Fibroblast of pulmonary artery (primary cell): Measurements from ENCODE around the gene PIEZO1.

ENCODE experiments used
- DNase-seq: peaks from one replicate; pipeline ENCODE4 v3.0.0-alpha.2; 2010; ENCODE audit warnings: low read depth
- H3K4me3 ChIP-seq: replicated peaks from 2 replicates; pipeline ENCODE4 v1.5.1; 2011; ENCODE audit warnings: low read depth, mild to moderate bottlenecking, control low read depth, low read length, moderate library complexity
- CTCF ChIP-seq: IDR thresholded peaks from 2 replicates; pipeline ENCODE4 v1.5.1; 2011; ENCODE audit warnings: mild to moderate bottlenecking, control low read depth, low read length, inconsistent platforms; ENCODE audit errors: missing control alignments

The PIEZO1 gene

GRCh38 chr16:88761830-88762229, 23.2 kb downstream of the PIEZO1 start:
- no peak for DNase-seq
- no peak for TF ChIP-seq CTCF
- H3K4me3 ChIP-seq: no peak overlapping the region

GRCh38 chr16:88761143-88761534, 23.9 kb downstream of the PIEZO1 start:
- no peak overlapping the region for H3K4me3 ChIP-seq
- TF ChIP-seq CTCF: no peak
- DNase-seq: no peak

- no peak for DNase-seq
- TF ChIP-seq CTCF: no peak
- no peak overlapping the region for H3K4me3 ChIP-seq
Observed at GRCh38 chr16:88760424-88761142, 24.4 kb downstream of the PIEZO1 start.

- DNase-seq: no peak
- TF ChIP-seq CTCF: no peak
- no peak overlapping the region for H3K4me3 ChIP-seq
Observed at GRCh38 chr16:88759976-88760350, 25.1 kb downstream of the PIEZO1 start.

- no peak overlapping the region for H3K4me3 ChIP-seq
- DNase-seq: peak; percentile 30
Observed at GRCh38 chr16:88759245-88759975, 25.6 kb downstream of the PIEZO1 start.

GRCh38 chr16:88758944-88759244, 26.1 kb downstream of the PIEZO1 start:
- TF ChIP-seq CTCF: no peak
- no peak overlapping the region for H3K4me3 ChIP-seq

More at GRCh38 chr16:88759245-88759975, 25.6 kb downstream of the PIEZO1 start:
- TF ChIP-seq CTCF: no peak

More at GRCh38 chr16:88758944-88759244, 26.1 kb downstream of the PIEZO1 start:
- DNase-seq: no peak
